H1 (cell line): ENCODE data around the gene PKDREJ. TPM values are rescaled to one million over a fixed set of nuclear protein-coding genes. Genes with fewer than 3 reads are reported as not detected.

ENCODE experiments used
- CTCF ChIA-PET: fragments of 300-600 bp; sonication (Branson Sonifier 250); formaldehyde crosslinking; loops from one replicate; lab custom pipeline; 2021; ENCODE audit not compliant: partially characterized antibody; lab: Charles Lee
- POLR2A ChIA-PET: fragments of 300-600 bp; sonication (Branson Sonifier 250); formaldehyde crosslinking; loops from one replicate; lab custom pipeline; 2021; ENCODE audit warnings: inconsistent platforms; ENCODE audit not compliant: partially characterized antibody; lab: Charles Lee
- DNase-seq, 2 experiments: peaks; one replicate each; pipeline versions ENCODE4 v3.0.0 to v3.0.0-alpha.2; 2010 to 2022; ENCODE audit warnings: low spot score in 2 of 2, low read depth in 1 of 2, mixed read lengths in 1 of 2
- FAIRE-seq: peaks from 2 replicates; lab custom pipeline; 2011; peaks lifted over from hg19 to GRCh38; lab: Jason Lieb, UNC
- H2AFZ ChIP-seq: 2 replicates; pipeline ENCODE4 v1.8.1; 2012; ENCODE audit warnings: low read length, inconsistent platforms
- H2AK5ac ChIP-seq: 2 replicates; pipeline ENCODE4 v1.6.1; 2013; ENCODE audit warnings: low read depth, low read length
- H2BK120ac ChIP-seq: replicated peaks from 2 replicates; pipeline ENCODE3; 2013; ENCODE audit warnings: low read depth, low read length, inconsistent platforms
- H2BK12ac ChIP-seq: 2 replicates; pipeline ENCODE4 v1.6.1; 2013; ENCODE audit warnings: low read depth, low read length
- H2BK15ac ChIP-seq: 2 replicates; pipeline ENCODE4 v1.6.1; 2013; ENCODE audit warnings: low read length
- H2BK20ac ChIP-seq: 2 replicates; pipeline ENCODE4 v1.6.1; 2013; ENCODE audit warnings: low read length
- H2BK5ac ChIP-seq: 2 replicates; pipeline ENCODE4 v1.6.1; 2013; ENCODE audit warnings: low read depth, low read length
- H3K14ac ChIP-seq: 2 replicates; pipeline ENCODE4 v1.6.1; 2013; ENCODE audit warnings: inconsistent platforms; ENCODE audit not compliant: insufficient read length
- H3K18ac ChIP-seq: 2 replicates; pipeline ENCODE4 v1.6.1; 2013; ENCODE audit warnings: low read length; ENCODE audit errors: extremely low read depth
- H3K23ac ChIP-seq: 2 replicates; pipeline ENCODE4 v1.6.1; 2013; ENCODE audit warnings: inconsistent platforms; ENCODE audit not compliant: insufficient read length
- H3K23me2 ChIP-seq: 2 replicates; pipeline ENCODE4 v1.6.1; 2013; ENCODE audit warnings: low read depth, low read length
- H3K27ac ChIP-seq: 2 replicates; pipeline ENCODE4 v1.6.1; 2011; ENCODE audit warnings: low read depth, low read length, inconsistent platforms
- H3K27me3 ChIP-seq, 4 experiments: replicated peaks in 1 of 4; 1 replicate in 1 of 4; 2 replicates in 3 of 4; pipeline versions ENCODE4 v1.6.1 to v1.8.1; 2011 to 2013; ENCODE audit warnings: low read length in 3 of 4, mild to moderate bottlenecking in 3 of 4, inconsistent platforms in 2 of 4, mixed read lengths in 2 of 4, moderate library complexity in 1 of 4; ENCODE audit not compliant: control insufficient read depth in 3 of 4, insufficient read depth in 3 of 4; ENCODE audit errors: extremely low read depth in 1 of 4
- H3K36me3 ChIP-seq, 4 experiments: 2 replicates each; pipeline versions ENCODE4 v1.6.1 to v1.8.1; 2011 to 2013; ENCODE audit warnings: mild to moderate bottlenecking in 4 of 4, low read length in 3 of 4, moderate library complexity in 2 of 4, control low read depth in 1 of 4, inconsistent platforms in 1 of 4; ENCODE audit not compliant: insufficient read depth in 4 of 4, control insufficient read depth in 2 of 4
- H3K4ac ChIP-seq: replicated peaks from 2 replicates; pipeline ENCODE3; 2013; ENCODE audit warnings: low read length, low read depth, mixed read lengths, inconsistent platforms; ENCODE audit not compliant: insufficient read length
- H3K4me1 ChIP-seq, 4 experiments: replicated peaks in 1 of 4; 1 replicate in 1 of 4; 2 replicates in 3 of 4; pipeline versions ENCODE4 v1.6.1 to v1.8.1; 2011 to 2013; ENCODE audit warnings: low read length in 3 of 4, inconsistent platforms in 2 of 4, mixed read lengths in 1 of 4; ENCODE audit not compliant: insufficient read depth in 4 of 4, control insufficient read depth in 3 of 4
- H3K4me2 ChIP-seq, 2 experiments: 2 replicates each; pipeline versions ENCODE4 v1.6.1 to v1.8.1; 2011 to 2013; ENCODE audit warnings: low read depth in 2 of 2, low read length in 2 of 2, control low read depth in 1 of 2, inconsistent platforms in 1 of 2, mild to moderate bottlenecking in 1 of 2; ENCODE audit not compliant: insufficient read depth in 1 of 2
- H3K4me3 ChIP-seq, 4 experiments: fragments of 200-600, 300-600 bp in 1 of 4; sonication (generic), shearing (Covaris generic), sonication (Bioruptor Twin) in 1 of 4; 2 replicates each; pipeline versions ENCODE4 v1.5.1 to v1.8.1; 2011 to 2016; ENCODE audit warnings: low read length in 4 of 4, low read depth in 3 of 4, control low read depth in 2 of 4, inconsistent platforms in 2 of 4, mild to moderate bottlenecking in 2 of 4, mixed read lengths in 1 of 4, moderate library complexity in 1 of 4; ENCODE audit not compliant: insufficient read depth in 2 of 4; ENCODE audit errors: extremely low read depth in 1 of 4
- H3K56ac ChIP-seq: replicated peaks from 2 replicates; pipeline ENCODE3; 2013; ENCODE audit warnings: low read depth, mild to moderate bottlenecking, mixed read lengths, low read length, inconsistent platforms; ENCODE audit not compliant: insufficient read length
- H3K79me1 ChIP-seq: 2 replicates; pipeline ENCODE4 v1.6.1; 2013; ENCODE audit warnings: low read depth, low read length, control low read depth
- H3K79me2 ChIP-seq, 2 experiments: 2 replicates each; pipeline versions ENCODE4 v1.6.1 to v1.8.1; 2012 to 2013; ENCODE audit warnings: low read length in 2 of 2, mild to moderate bottlenecking in 2 of 2, inconsistent platforms in 1 of 2; ENCODE audit not compliant: insufficient read depth in 2 of 2, control insufficient read depth in 1 of 2
- H3K9ac ChIP-seq, 4 experiments: replicated peaks in 1 of 4; 1 replicate in 1 of 4; 2 replicates in 3 of 4; pipeline versions ENCODE4 v1.6.1 to v1.8.1; 2011 to 2013; ENCODE audit warnings: low read depth in 3 of 4, low read length in 3 of 4, control low read depth in 2 of 4, mild to moderate bottlenecking in 2 of 4, moderate library complexity in 2 of 4, inconsistent platforms in 1 of 4; ENCODE audit errors: extremely low read depth in 1 of 4
- H3K9me3 ChIP-seq, 2 experiments: 2 replicates each; pipeline versions ENCODE4 v1.6.1 to v1.8.1; 2012 to 2013; ENCODE audit warnings: mild to moderate bottlenecking in 2 of 2, moderate library complexity in 2 of 2, control low read depth in 1 of 2, inconsistent platforms in 1 of 2, low read depth in 1 of 2, low read length in 1 of 2, mixed read lengths in 1 of 2; ENCODE audit not compliant: insufficient read depth in 2 of 2
- H4K20me1 ChIP-seq, 2 experiments: replicated peaks in 1 of 2; 2 replicates each; pipeline versions ENCODE3 to v1.8.1; 2011 to 2013; ENCODE audit warnings: inconsistent platforms in 2 of 2, low read length in 2 of 2, mild to moderate bottlenecking in 1 of 2; ENCODE audit not compliant: insufficient read depth in 2 of 2, control insufficient read depth in 1 of 2
- H4K5ac ChIP-seq: 2 replicates; pipeline ENCODE4 v1.6.1; 2013; ENCODE audit warnings: low read length, low read depth, mixed read lengths, inconsistent platforms; ENCODE audit not compliant: insufficient read length
- H4K8ac ChIP-seq: 2 replicates; pipeline ENCODE4 v1.8.0; 2013; ENCODE audit warnings: mild to moderate bottlenecking, moderate library complexity, low read length, inconsistent platforms; ENCODE audit not compliant: insufficient read depth; ENCODE audit errors: extremely low read depth
- H4K91ac ChIP-seq: replicated peaks from 2 replicates; pipeline ENCODE3; 2013; ENCODE audit warnings: low read length, mixed read lengths, inconsistent platforms; ENCODE audit not compliant: insufficient read length
- CTBP2 ChIP-seq: IDR thresholded peaks from 2 replicates; pipeline ENCODE4 v1.7.0; 2011; ENCODE audit warnings: borderline replicate concordance, mild to moderate bottlenecking, moderate library complexity, mixed read lengths, low read length; ENCODE audit not compliant: insufficient read depth, insufficient read length
- GTF2F1 ChIP-seq: IDR thresholded peaks from 2 replicates; pipeline ENCODE4 v1.6.1; 2012; ENCODE audit warnings: low read depth, low read length, improper control_type of control experiment, borderline replicate concordance
- HDAC2 ChIP-seq, 2 experiments: fragments of 300-600 bp in 1 of 2; sonication (generic) in 1 of 2; IDR thresholded peaks; 2 replicates each; pipeline ENCODE4 v1.6.1; 2011 to 2012; ENCODE audit warnings: low read depth in 2 of 2, low read length in 2 of 2, mild to moderate bottlenecking in 2 of 2, moderate library complexity in 2 of 2, borderline replicate concordance in 1 of 2, inconsistent platforms in 1 of 2
- HDAC6 ChIP-seq: IDR thresholded peaks from one replicate; pipeline ENCODE4 v1.7.1; 2012; ENCODE audit warnings: low read depth, mild to moderate bottlenecking, inconsistent platforms, low read length, moderate library complexity
- JUND ChIP-seq: IDR thresholded peaks from 2 replicates; pipeline ENCODE4 v1.6.1; 2011; ENCODE audit warnings: mild to moderate bottlenecking, improper control_type of control experiment, low read length
- KDM4A ChIP-seq: IDR thresholded peaks from one replicate; pipeline ENCODE4 v1.7.1; 2012; ENCODE audit warnings: low read depth, mild to moderate bottlenecking, moderate library complexity, low read length, inconsistent platforms; ENCODE audit not compliant: severe bottlenecking
- MAFK ChIP-seq: IDR thresholded peaks from 2 replicates; pipeline ENCODE4 v1.6.1; 2012; ENCODE audit warnings: low read depth, mild to moderate bottlenecking, improper control_type of control experiment, low read length
- POLR2A ChIP-seq, 2 experiments: IDR thresholded peaks; 1 replicate in 1 of 2; 2 replicates in 1 of 2; pipeline ENCODE4 v1.6.1; 2011; ENCODE audit warnings: low read depth in 2 of 2, low read length in 2 of 2, mild to moderate bottlenecking in 2 of 2; ENCODE audit errors: control extremely low read depth in 1 of 2
- POU5F1 ChIP-seq: IDR thresholded peaks from 2 replicates; pipeline ENCODE4 v1.6.1; 2011; ENCODE audit warnings: low read depth, mild to moderate bottlenecking, low read length, moderate library complexity
- WGBS, 2 experiments: shearing (Covaris generic) in 1 of 2; methylation state at CpG; one replicate each; pipeline versions ENCODE4 v1.1.6 to v1.1.7; 2013 to 2015; ENCODE audit warnings: low lambda C conversion rate in 2 of 2, mixed read lengths in 2 of 2, inconsistent platforms in 1 of 2, low coverage in 1 of 2, missing lambda C conversion rate in 1 of 2; ENCODE audit not compliant: insufficient replicate concordance in 2 of 2, insufficient coverage in 1 of 2, insufficient read length in 1 of 2; ENCODE audit errors: extremely low coverage in 1 of 2, missing lambda C conversion rate in 1 of 2; 5-methylcytosine and 5-hydroxymethylcytosine counted together
- polyA plus RNA-seq, 7 experiments: library from polyadenylated mRNA; depleted of rRNA in 3 of 7; stranded (reverse) in 5 of 7; unstranded in 2 of 7; fragments of >200 nt in 5 of 7; fragments of 200-250 nt in 2 of 7; gene quantifications; 1 replicate in 5 of 7; 2 replicates in 1 of 7; 4 replicates in 1 of 7; pipeline versions ENCODE4 v1.2.1 to v1.2.3, GENCODE V29; 2011 to 2013; ENCODE audit warnings: missing spikeins in 2 of 7, mixed read lengths in 2 of 7
- total RNA-seq: library from RNA; stranded (reverse); fragmentation: NEBNext Ultra II Directional; extraction: Animal tissue kit (Norgen Biotek cat#: 25700); gene quantifications from 2 replicates; pipeline ENCODE4 v1.2.1, GENCODE V29; 2021
- TF ChIP-seq, protein P1 (sequence below), 3 experiments: IDR thresholded peaks; 1 replicate in 2 of 3; 2 replicates in 1 of 3; pipeline versions ENCODE4 v1.5.1 to v1.6.1; 2011; ENCODE audit warnings: low read length in 3 of 3, mild to moderate bottlenecking in 3 of 3, inconsistent platforms in 2 of 3, low read depth in 1 of 3, moderate library complexity in 1 of 3; ENCODE audit not compliant: insufficient read depth in 1 of 3; ENCODE audit errors: control extremely low read depth in 1 of 3
- TF ChIP-seq, protein P2 (sequence below): IDR thresholded peaks from 2 replicates; pipeline ENCODE4 v1.6.1; 2012; ENCODE audit warnings: inconsistent platforms

PKDREJ gene
- total and polyA plus RNA-seq, 2 of the 8 experiments (the other 6 are each of a cell fraction or from before 2014, with no cell fraction given), result 0.02 to 0.04 TPM

DNA sequence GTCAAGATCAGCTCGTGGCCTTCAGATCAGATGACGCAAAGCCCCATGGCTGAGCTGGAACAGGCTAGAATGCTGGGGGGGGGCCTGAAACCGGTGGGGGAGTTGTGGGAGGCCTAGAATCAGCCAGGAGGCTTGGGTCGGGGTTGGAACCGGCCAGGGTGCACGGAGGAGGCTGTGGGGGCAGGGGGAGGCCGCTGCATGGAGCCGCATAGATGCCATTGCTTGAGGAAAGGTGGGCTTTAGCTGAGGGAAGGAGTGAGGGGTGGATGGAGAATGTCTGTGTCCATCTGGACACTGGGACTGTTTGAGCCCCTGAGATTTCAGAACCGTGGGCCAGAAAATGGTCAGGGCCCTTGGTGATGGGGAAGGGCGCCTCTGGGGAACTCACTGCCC, 38.2 kb downstream of the PKDREJ start:
- no peaks in the 10 kb centered on the region for H3K79me2 ChIP-seq
- H4K5ac ChIP-seq, result no peak overlapping the region
- no peak overlapping the region for H2AFZ ChIP-seq
- H3K56ac ChIP-seq, result no peak overlapping the region
- 87% methylated on average over 10 of the region's 10 CpGs; no CpG with 5 or more reads in 1 of the 2 experiments for WGBS, 2 experiments
- H3K4me3 ChIP-seq, result no peak overlapping the region
- no peaks in the 10 kb centered on the region for H3K79me1 ChIP-seq
- no peak overlapping the region for H2BK5ac ChIP-seq
- no peak overlapping the region for H3K9ac ChIP-seq
- H3K4me1 ChIP-seq, result no peaks in the 10 kb centered on the region; a peak in 2 of 7 replicates
- no peak overlapping the region for H3K18ac ChIP-seq
- peaks cover 0 to 7% of the 10 kb centered on the region in 2 experiments for H4K20me1 ChIP-seq
- H4K91ac ChIP-seq, result no peak overlapping the region
- H2BK20ac ChIP-seq, result no peak overlapping the region
- no peak overlapping the region for H2BK15ac ChIP-seq
- H3K4ac ChIP-seq, result no peak overlapping the region
- peak overlapping the region; percentile 85; the same call in 1 of the 2 replicates for H4K8ac ChIP-seq
- no peak for FAIRE-seq
- H3K14ac ChIP-seq, result no peak overlapping the region
- no peaks in the 10 kb centered on the region for H3K23me2 ChIP-seq
- H2AK5ac ChIP-seq, result no peak overlapping the region
- no peak overlapping the region for H2BK12ac ChIP-seq
- ChIA-PET POLR2A (no interaction called here), CTCF (no interaction called here)
- no peak overlapping the region for H3K4me2 ChIP-seq
- H3K27ac ChIP-seq, result no peak overlapping the region
- no peak overlapping the region for H3K23ac ChIP-seq
- H3K27me3 ChIP-seq, result no peaks in the 10 kb centered on the region
- H3K9me3 ChIP-seq, result no peaks in the 10 kb centered on the region
- no peak overlapping the region for H2BK120ac ChIP-seq
- H3K36me3 ChIP-seq, result no peaks in the 10 kb centered on the region
- DNase-seq, result no peak
- no peak for TF ChIP-seq HDAC6
- TF ChIP-seq HDAC2 (IDR thresholded peaks at IDR 0.05; ENCODE audit: borderline replicate concordance in 1 of 2, low read depth in 2 of 2, low read length in 2 of 2), result no peak
- no peak for TF ChIP-seq POU5F1
- TF ChIP-seq MAFK, result no peak
- TF ChIP-seq CTBP2, result no peak
- no peak for TF ChIP-seq GTF2F1
- TF ChIP-seq, protein P1, sequence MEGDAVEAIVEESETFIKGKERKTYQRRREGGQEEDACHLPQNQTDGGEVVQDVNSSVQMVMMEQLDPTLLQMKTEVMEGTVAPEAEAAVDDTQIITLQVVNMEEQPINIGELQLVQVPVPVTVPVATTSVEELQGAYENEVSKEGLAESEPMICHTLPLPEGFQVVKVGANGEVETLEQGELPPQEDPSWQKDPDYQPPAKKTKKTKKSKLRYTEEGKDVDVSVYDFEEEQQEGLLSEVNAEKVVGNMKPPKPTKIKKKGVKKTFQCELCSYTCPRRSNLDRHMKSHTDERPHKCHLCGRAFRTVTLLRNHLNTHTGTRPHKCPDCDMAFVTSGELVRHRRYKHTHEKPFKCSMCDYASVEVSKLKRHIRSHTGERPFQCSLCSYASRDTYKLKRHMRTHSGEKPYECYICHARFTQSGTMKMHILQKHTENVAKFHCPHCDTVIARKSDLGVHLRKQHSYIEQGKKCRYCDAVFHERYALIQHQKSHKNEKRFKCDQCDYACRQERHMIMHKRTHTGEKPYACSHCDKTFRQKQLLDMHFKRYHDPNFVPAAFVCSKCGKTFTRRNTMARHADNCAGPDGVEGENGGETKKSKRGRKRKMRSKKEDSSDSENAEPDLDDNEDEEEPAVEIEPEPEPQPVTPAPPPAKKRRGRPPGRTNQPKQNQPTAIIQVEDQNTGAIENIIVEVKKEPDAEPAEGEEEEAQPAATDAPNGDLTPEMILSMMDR (IDR thresholded peaks at IDR 0.05; ENCODE audit: control extremely low read depth in 1 of 3, insufficient read depth in 1 of 3, low read depth in 1 of 3, low read length in 3 of 3), result no peak
- TF ChIP-seq JUND, result no peak
- no peak for TF ChIP-seq POLR2A (IDR thresholded peaks at IDR 0.05; ENCODE audit: control extremely low read depth in 1 of 2, low read depth in 2 of 2, low read length in 2 of 2)
- TF ChIP-seq, protein P2, sequence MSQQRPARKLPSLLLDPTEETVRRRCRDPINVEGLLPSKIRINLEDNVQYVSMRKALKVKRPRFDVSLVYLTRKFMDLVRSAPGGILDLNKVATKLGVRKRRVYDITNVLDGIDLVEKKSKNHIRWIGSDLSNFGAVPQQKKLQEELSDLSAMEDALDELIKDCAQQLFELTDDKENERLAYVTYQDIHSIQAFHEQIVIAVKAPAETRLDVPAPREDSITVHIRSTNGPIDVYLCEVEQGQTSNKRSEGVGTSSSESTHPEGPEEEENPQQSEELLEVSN, result no peak
- TF ChIP-seq KDM4A, result no peak
